Natural killer cell (primary cell): Measurements from ENCODE around the gene LIPH. TPM values are rescaled to one million over a fixed set of nuclear protein-coding genes. Genes with fewer than 3 reads are reported as not detected.

Experiments used
- ATAC-seq, 3 donors: fragments of 150-1000 bp in 2 of 3; fragments of 200-7000 bp in 1 of 3; cut with Tn5 transposase; 1 replicate in 1 of 3; 2 replicates in 2 of 3; pipeline ENCODE4 v1.10.0; 2021; ENCODE audit warnings: mild to moderate bottlenecking in 2 of 3, moderate library complexity in 2 of 3
- DNase-seq, 2 donors: peaks; one replicate each; pipeline versions ENCODE4 v3.0.0 to v3.0.0-alpha.2; 2013 to 2021; ENCODE audit warnings: mixed read lengths in 1 of 2
- H3K27ac ChIP-seq: one replicate; pipeline ENCODE4 v1.5.1; 2013; ENCODE audit warnings: mild to moderate bottlenecking, low read length
- H3K27me3 ChIP-seq: one replicate; pipeline ENCODE4 v1.6.1; 2013; ENCODE audit warnings: low read length; ENCODE audit not compliant: control insufficient read depth, insufficient read depth
- H3K36me3 ChIP-seq: one replicate; pipeline ENCODE4 v1.6.1; 2013; ENCODE audit warnings: low read length; ENCODE audit not compliant: control insufficient read depth, insufficient read depth
- H3K4me1 ChIP-seq: one replicate; pipeline ENCODE4 v1.6.1; 2013; ENCODE audit warnings: low read length; ENCODE audit not compliant: control insufficient read depth, insufficient read depth
- H3K4me3 ChIP-seq: one replicate; pipeline ENCODE4 v1.5.1; 2013; ENCODE audit warnings: low read length
- H3K9me3 ChIP-seq: one replicate; pipeline ENCODE4 v1.6.1; 2013; ENCODE audit warnings: low read length; ENCODE audit not compliant: control insufficient read depth, insufficient read depth
- H3K27ac Mint-ChIP-seq, 2 donors: one replicate each; pipeline ENCODE4 v1.8.0; 2022; ENCODE audit warnings: mild to moderate bottlenecking in 2 of 2, mixed read lengths in 2 of 2, moderate library complexity in 1 of 2
- H3K27me3 Mint-ChIP-seq, 2 donors: one replicate each; pipeline ENCODE4 v1.8.0; 2022; ENCODE audit warnings: low read depth in 2 of 2, mixed read lengths in 2 of 2
- H3K36me3 Mint-ChIP-seq: one replicate; pipeline ENCODE4 v1.8.0; 2022; ENCODE audit warnings: mixed read lengths
- H3K4me1 Mint-ChIP-seq, 2 donors: one replicate each; pipeline ENCODE4 v1.8.0; 2022; ENCODE audit warnings: mixed read lengths in 2 of 2
- H3K4me3 Mint-ChIP-seq: one replicate; pipeline ENCODE4 v1.8.0; 2022; ENCODE audit warnings: mild to moderate bottlenecking, moderate library complexity, mixed read lengths
- H3K9me3 Mint-ChIP-seq, 2 donors: one replicate each; pipeline ENCODE4 v1.8.0; 2022; ENCODE audit warnings: mixed read lengths in 2 of 2
- WGBS: methylation state at CpG from one replicate; pipeline ENCODE4 v1.1.7; 2013; ENCODE audit warnings: missing lambda C conversion rate; ENCODE audit not compliant: insufficient coverage; 5-methylcytosine and 5-hydroxymethylcytosine counted together
- intact Hi-C: fragments of 100-400 bp; cut with micrococcal nuclease; formaldehyde crosslinking; loops from one replicate; pipeline ENCODE4 v1.14.2; 2022
- total RNA-seq, 4 donors: library from RNA; stranded (reverse); fragments of 120-200 nt in 1 of 4; gene quantifications; one replicate each; pipeline versions ENCODE4 v1.2.3 to v1.2.4, GENCODE V29; 2013 to 2022
- TF ChIP-seq, protein P1 (sequence below): fragments of 200-600 bp; IDR thresholded peaks from one replicate; pipeline ENCODE4 v1.8.0; 2022; ENCODE audit warnings: antibody characterized with exemption

The LIPH gene
- total RNA-seq, 3 donors from 2014 or later (not counting 1 experiment from before 2014, with no cell fraction given) = 0.09 to 0.16 TPM; not detected in 1

DNA sequence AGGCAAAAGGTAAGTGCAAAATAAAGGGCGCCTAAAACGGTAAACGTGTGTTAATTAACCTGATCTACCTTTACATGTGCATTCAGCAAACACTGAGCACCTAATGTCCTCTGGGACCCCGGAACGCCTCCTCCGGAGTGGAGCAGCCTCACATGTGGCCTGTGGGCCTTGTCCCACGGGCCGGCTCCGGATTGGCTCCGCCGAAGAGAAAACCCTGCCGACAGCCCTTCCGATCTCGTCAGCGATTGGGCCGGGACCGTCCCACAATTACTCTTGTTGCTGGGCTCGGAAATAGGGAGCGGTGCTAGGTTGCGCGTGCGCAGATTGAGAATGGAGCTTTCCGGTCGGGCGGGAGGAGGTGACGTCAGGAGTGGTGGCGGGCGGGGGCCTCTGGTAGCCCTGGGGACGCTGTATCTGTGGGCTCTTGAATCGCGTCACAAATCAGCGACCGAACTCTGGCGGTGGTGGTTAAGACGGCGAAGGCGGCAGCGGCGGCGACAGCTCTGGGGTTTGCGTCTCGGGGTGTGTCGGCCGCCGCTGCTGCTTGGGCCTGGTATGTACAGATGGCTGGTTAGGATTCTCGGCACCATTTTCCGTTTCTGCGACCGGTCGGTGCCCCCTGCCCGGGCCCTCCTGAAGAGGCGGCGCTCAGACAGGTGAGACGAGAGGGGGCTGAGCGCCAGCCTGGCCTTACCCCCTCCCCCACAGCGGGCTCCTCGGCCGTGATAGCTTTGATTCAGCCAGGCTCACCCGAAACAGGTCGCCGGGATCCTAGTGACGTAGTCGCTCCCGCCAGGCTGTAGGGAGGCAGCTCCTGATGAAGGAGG is 33.7 kb upstream of the LIPH start, which contains the start of gene SENP2:
SENP2 (plus strand) TSS at position 437 of the 827 bp plus-strand sequence; CDS start at position 556, 119 bp downstream.
- no peaks in the 10 kb centered on the region for H3K9me3 Mint-ChIP-seq
- H3K36me3 Mint-ChIP-seq = no peaks in the 10 kb centered on the region
- Histone ChIP-seq H3K4me3 (peak within 1 kb of the TSS; percentile 98), H3K4me1 (peaks cover 40% of the 10 kb centered on the region), H3K27me3 (no peaks in the 10 kb centered on the region), H3K27ac (peak within 1 kb of the TSS; percentile 99), H3K36me3 (no peaks in the 10 kb centered on the region), H3K9me3 (no peaks in the 10 kb centered on the region)
- DNase-seq = peak; percentile 100
- TF ChIP-seq, protein P1, sequence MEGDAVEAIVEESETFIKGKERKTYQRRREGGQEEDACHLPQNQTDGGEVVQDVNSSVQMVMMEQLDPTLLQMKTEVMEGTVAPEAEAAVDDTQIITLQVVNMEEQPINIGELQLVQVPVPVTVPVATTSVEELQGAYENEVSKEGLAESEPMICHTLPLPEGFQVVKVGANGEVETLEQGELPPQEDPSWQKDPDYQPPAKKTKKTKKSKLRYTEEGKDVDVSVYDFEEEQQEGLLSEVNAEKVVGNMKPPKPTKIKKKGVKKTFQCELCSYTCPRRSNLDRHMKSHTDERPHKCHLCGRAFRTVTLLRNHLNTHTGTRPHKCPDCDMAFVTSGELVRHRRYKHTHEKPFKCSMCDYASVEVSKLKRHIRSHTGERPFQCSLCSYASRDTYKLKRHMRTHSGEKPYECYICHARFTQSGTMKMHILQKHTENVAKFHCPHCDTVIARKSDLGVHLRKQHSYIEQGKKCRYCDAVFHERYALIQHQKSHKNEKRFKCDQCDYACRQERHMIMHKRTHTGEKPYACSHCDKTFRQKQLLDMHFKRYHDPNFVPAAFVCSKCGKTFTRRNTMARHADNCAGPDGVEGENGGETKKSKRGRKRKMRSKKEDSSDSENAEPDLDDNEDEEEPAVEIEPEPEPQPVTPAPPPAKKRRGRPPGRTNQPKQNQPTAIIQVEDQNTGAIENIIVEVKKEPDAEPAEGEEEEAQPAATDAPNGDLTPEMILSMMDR = no peak
- ATAC-seq = peak; percentile 80 to 93 (median 85)
- peaks cover 47 to 50% of the 10 kb centered on the region in 2 donors for H3K4me1 Mint-ChIP-seq
- intact Hi-C loops = loop anchor here (1.0 to 10.0 kb wide), 6 partner anchors 87 to 1951 kb away; partner anchors contain the start of genes DNAJB11, ETV5, KLHL24 and TMEM41A
- H3K27ac Mint-ChIP-seq = peak within 1 kb of the TSS; percentile 93 to 98
- WGBS = under 1% methylated on average over 64 of the region's 64 CpGs
- H3K4me3 Mint-ChIP-seq = peak within 1 kb of the TSS; percentile 92
- no peaks in the 10 kb centered on the region for H3K27me3 Mint-ChIP-seq

DNA sequence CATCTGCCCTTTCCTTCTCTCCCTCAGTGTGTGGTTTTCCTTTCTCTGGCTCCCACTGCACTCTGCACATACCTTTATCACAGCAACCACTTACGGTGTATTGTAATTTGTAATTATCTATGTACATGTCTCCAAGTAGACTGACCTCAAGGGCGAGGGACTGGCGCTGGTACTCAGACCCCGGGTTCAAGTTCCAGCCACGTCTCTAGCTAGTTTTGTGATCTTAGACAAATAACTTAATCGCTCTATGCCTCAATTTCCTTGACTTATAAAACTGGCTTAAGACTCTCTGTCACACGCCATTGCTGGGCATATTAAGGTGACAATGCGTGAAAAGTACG is 33.1 kb upstream of the LIPH start:
- Histone ChIP-seq H3K36me3 (no peaks in the 10 kb centered on the region), H3K27me3 (no peaks in the 10 kb centered on the region), H3K4me1 (peaks cover 40% of the 10 kb centered on the region), H3K9me3 (no peaks in the 10 kb centered on the region), H3K4me3 (peak overlapping the region; percentile 53), H3K27ac (peak overlapping the region; percentile 99)
- no peaks in the 10 kb centered on the region for H3K36me3 Mint-ChIP-seq
- peak overlapping the region; percentile 92 for H3K4me3 Mint-ChIP-seq
- WGBS = 46% methylated on average over 8 of the region's 9 CpGs
- peaks cover 47 to 50% of the 10 kb centered on the region in 2 donors for H3K4me1 Mint-ChIP-seq
- TF ChIP-seq, protein P1 = no peak
- ATAC-seq = no peak
- H3K9me3 Mint-ChIP-seq = no peaks in the 10 kb centered on the region
- H3K27me3 Mint-ChIP-seq = no peaks in the 10 kb centered on the region
- intact Hi-C loops = loop anchor here (5.0 to 10.0 kb wide), 3 partner anchors 179 to 1951 kb away; partner anchors contain the start of gene KLHL24
- DNase-seq = no peak
- peak overlapping the region; percentile 93 to 98 for H3K27ac Mint-ChIP-seq

DNA sequence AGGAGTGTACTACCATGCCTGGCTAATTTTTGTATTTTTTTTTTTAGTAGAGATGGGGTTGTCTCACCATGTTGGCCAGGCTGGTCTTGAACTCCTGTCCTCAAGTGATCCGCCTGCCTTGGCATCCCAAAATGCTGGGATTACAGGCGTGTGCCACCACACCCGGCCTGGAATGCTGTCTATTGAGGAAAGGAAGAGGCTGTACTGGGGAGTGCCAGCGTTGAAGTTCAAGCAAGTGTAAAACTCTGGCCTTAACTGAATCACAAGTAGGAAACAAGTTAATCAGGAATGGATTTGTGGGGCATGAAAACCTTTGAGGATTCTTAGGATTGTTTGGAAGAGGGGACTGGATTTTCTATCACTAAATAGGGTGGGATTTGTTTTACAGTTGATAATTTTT is 32.3 kb upstream of the LIPH start:
- H3K27ac Mint-ChIP-seq = peak overlapping the region; percentile 36 to 93
- Histone ChIP-seq H3K4me1 (peaks cover 40% of the 10 kb centered on the region), H3K27ac (no peak overlapping the region), H3K27me3 (no peaks in the 10 kb centered on the region), H3K9me3 (no peaks in the 10 kb centered on the region), H3K4me3 (no peak overlapping the region), H3K36me3 (no peaks in the 10 kb centered on the region)
- H3K9me3 Mint-ChIP-seq = no peaks in the 10 kb centered on the region
- WGBS = 97% methylated on average over 4 of the region's 4 CpGs
- H3K36me3 Mint-ChIP-seq = no peaks in the 10 kb centered on the region
- intact Hi-C loops = loop anchor here (5.0 to 10.0 kb wide), 3 partner anchors 180 to 1950 kb away; partner anchors contain the start of gene KLHL24
- DNase-seq (no peak), ATAC-seq (no peak)
- peaks cover 47 to 50% of the 10 kb centered on the region in 2 donors for H3K4me1 Mint-ChIP-seq
- H3K4me3 Mint-ChIP-seq = peak overlapping the region; percentile 62
- TF ChIP-seq, protein P1 = no peak
- H3K27me3 Mint-ChIP-seq = no peaks in the 10 kb centered on the region
